GM10847 (cell line): ENCODE measurements around the gene GTF3C2.
A peak's percentile ranks its signal among the peaks of the same experiment; 100 is the strongest.

ENCODE experiments used
- POLR2A ChIP-seq: IDR thresholded peaks from 2 replicates; pipeline ENCODE4 v1.6.1; 2011; ENCODE audit not compliant: insufficient read length; ENCODE audit errors: extremely low read depth

The GTF3C2 gene

DNA sequence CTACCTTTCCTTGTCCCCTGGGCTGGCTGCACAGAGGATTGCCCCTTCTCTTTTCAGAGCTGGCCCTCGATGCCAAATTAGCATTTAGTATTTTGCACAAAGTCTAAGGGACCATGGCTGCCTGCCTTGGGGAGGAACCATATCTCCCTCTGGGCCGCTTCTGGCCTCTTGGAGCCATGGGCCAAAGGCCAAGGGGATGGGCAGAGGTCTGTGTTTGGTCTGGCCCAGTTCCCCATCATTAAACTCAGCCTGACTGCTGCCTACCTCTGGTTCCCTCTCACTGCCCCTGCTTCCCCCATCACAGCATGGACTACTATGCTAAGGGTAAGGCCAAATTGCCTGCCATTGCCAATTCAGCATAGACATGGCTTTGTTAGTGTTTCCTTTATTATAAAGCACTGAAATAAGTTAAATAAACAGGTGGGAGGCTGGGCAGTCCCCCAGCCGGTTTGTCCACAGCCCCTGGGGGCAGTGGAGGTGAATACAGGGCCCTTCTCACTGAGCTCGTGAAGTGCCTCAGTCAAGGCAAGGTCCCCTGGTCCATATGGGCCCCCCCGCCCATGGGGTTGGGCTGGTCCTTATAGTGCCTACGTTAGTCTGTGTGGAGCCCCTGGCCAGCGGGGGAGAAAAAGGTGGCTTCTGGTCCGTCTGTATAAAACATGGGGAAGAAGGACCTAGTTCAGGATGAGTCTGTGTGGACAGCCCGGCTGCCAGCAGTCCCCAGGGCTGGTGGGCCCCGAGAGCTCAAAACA lies 20.5 kb upstream of the GTF3C2 start:
- no peak for TF ChIP-seq POLR2A

DNA sequence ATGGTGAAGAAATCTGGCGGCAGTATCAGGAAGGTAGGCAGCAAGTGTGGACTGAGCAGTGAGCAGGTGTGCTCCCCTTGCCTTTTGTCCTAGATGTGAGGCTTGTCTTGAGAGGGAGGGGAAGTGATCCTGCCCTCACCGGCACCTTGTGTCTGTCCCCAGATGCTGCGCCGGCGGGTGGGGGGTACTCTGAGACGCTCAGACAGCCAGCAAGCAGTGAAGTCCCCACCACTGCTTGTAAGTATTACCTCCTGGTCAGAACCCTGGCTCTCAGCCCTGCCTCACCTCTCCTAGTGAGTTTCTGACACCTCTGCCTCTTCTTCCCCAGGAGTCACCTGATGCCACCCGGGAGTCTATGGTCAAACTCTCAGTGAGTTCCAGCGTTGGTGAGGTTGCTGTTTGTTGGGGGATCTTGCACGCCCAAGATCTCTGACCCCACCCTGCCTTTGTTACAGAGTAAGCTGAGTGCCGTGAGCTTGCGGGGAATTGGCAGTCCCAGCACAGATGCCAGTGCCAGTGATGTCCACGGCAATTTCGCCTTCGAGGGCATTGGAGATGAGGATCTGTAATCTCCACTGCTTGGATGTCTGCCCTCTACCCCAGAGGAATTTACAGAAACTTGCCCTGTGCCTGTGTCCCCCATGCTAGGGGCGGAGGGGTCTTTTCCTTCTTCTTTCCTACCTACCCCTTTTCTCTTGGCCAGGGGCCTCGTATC lies 19.7 kb upstream of the GTF3C2 start:
- TF ChIP-seq POLR2A = no peak

DNA sequence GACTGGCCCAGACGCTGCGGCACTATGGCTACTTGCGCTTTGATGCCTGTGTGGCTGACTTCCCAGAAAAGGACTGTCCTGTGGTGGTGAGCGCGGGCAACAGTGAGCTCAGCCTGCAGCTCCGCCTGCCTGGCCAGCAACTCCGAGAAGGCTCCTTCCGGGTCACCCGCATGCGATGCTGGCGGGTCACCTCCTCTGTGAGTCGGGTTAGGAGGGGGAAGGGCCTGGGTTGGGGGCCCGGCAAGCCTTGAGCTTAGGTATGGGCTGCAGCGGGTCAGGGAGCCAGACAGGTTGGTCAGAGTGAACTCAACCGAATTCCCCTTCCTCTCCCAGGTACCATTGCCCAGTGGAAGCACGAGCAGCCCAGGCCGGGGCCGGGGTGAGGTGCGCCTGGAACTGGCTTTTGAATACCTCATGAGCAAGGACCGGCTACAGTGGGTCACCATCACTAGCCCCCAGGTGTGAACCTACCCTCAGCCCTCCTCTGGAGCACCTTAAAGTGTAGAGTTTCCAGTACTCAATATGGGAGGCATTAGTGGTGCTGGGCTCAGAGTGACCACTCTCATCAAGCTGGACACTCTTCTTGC lies 19.0 kb upstream of the GTF3C2 start:
- TF ChIP-seq POLR2A = no peak

DNA sequence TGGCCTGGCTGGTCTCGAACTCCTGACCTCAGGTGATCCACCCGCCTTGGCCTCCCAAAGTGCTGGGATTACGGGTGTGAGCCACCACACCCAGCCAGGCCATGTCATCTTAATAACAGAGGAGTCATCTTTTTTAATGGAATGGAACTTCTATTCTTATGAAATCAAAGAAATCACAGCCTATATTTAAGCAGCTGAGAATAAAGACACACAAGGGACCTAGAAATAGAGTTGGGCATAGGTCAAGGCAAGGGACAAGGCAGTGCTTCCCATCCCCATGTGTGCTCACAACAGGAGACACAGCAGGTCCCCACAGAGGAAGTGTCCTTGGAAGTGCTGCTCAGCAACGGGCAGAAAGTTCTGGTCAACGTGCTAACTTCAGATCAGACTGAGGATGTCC lies 17.0 kb upstream of the GTF3C2 start:
- TF ChIP-seq POLR2A = no peak

DNA sequence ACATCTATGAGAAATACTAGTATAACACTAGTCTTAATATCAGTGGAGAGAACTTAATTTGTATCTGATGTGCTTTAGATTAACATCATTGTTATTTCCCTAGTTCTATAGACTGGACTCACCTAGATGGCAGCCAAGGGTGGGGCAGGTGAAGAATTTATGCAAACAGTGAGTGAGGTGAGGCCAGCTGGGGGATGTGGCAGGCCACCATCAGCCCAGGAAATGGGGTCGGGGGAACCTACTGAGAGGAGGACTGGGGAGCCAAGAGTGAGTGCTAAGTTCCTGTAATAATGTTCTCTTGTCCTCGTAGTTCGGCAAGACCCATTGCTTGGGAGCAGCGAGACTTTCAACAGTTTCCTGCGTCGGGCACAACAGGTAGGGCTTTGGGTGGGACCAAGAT lies 16.4 kb upstream of the GTF3C2 start:
- TF ChIP-seq POLR2A = no peak

DNA sequence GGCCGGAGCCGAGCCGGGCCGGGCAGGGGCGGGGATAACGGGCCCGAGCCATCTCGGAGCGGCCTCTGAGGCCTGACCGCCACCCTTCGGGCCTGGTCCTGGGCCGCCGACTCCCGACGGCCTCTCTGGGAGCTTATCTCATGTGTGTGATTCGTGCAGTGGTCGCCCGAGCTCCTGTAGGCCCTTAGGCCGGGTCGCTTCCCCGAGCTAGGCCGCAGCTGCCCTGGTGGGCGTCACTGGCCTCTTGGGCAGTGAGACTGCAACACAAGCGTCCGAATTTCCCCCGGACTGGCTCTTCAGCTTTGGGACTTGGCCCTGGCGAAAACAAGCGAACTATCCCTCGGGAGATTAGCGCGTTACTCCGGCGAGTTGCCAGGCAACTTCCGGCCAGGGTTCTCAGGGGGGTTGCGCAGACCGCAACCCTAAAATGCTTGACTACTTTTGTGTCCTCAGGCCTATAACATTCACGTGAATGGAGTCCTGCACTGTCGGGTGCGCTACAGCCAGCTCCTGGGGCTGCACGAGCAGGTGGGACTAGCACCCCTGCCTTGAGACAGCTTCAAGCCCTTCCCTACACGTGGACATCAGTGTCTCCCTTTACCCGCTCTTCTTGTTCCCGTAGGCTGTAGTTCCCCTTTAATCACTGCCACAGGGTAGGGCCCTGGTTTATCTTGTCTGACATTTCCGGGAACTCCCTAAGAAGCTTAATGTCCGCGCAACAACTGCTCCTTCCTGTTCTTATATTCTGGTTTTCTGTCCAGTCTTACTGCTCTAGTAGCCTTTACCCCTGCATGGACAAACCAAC lies 14.5 kb upstream of the GTF3C2 start:
- TF ChIP-seq POLR2A = peak; percentile 32

DNA sequence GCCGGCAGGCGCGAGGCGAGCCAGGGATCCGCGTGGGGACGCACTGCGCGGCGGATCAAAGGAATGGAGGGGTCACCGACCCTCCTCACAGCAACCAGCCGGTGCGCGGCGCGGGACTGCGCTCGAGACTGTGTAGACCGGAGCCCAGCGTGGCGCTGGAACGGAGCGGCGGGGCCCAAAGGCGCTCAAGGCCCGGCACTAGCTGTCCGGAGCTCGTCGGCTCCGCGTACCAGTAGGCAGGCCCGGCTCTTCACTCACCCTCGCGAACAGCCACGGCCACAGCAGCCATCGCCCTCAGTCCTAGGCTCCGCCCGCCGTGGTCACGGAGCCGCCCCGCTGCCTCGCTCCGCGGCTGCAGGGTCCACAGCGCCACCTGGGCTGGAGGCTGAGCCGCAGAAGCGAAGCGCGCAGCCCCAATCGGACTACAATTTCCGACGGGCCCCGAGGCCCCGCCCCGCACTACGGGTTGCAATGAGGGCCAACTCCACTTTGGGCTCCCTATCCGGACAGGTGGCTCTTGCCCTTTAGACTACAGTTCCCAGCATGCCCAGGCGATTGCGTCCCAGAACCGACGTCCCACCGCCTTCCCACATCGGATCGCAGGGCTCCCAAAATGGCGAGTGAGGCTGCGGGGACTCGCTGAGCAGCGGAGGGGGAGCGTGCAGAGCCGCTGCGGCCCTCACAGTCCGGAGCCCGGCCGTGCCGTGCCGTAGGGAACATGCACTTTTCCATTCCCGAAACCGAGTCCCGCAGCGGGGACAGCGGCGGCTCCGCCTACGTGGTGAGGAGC lies 13.7 kb upstream of the GTF3C2 start, which contains the start of the genes EIF2B4 and SNX17:
TSS of gene EIF2B4 (minus strand) at position 313 of the 790 bp plus-strand sequence. CDS start at position 289, 24 bp downstream.
TSS of gene SNX17 (plus strand) at position 591 of the 790 bp plus-strand sequence. CDS start at position 719, 128 bp downstream.
- TF ChIP-seq POLR2A = peak; percentile 80

DNA sequence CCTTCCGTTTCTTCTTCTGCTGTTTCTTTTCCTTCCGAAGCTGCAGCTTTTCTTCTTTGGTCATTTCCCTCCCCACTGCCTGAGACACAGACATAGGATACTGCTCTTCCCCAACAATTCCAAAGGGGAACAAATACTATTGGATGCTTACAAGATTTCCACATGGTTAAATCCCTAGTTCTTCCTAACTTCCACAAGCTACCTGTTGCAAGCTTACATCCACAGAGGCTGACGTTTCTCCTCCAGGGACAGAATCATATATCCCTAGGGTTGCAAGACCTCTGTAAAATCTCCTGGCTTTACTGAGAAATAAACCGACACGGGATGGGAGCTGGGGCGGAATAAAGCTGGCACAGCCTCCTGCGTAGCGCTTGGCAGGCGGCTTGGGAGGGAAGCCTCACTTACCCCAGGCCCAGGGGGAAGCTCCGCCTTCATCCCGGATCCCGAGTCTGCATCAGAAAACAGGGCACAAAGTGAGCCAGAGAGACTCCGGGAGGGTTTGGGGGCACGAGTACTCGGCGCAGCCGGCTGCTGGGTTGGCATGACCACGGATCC lies 13.0 kb upstream of the GTF3C2 start:
- no peak for TF ChIP-seq POLR2A

DNA sequence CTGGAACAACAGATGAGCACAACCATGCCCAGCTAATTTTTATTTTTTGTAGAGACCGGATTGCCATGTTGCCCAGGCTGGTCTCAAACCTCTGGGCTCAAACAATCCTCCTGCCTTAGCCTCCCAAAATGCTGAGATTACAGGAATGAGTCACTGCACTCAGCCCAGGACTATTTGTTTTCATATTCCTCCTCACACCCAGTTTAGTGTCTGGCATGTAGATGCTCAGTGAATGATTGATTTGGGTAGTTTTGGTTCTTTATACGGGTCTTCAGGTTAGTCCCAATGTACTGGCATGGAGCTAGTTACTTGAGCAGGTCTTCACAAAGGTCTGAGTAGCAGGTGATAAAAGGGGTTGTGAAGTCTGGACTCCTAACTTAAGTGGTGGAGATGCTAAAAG lies 7.4 kb upstream of the GTF3C2 start:
- no peak for TF ChIP-seq POLR2A

DNA sequence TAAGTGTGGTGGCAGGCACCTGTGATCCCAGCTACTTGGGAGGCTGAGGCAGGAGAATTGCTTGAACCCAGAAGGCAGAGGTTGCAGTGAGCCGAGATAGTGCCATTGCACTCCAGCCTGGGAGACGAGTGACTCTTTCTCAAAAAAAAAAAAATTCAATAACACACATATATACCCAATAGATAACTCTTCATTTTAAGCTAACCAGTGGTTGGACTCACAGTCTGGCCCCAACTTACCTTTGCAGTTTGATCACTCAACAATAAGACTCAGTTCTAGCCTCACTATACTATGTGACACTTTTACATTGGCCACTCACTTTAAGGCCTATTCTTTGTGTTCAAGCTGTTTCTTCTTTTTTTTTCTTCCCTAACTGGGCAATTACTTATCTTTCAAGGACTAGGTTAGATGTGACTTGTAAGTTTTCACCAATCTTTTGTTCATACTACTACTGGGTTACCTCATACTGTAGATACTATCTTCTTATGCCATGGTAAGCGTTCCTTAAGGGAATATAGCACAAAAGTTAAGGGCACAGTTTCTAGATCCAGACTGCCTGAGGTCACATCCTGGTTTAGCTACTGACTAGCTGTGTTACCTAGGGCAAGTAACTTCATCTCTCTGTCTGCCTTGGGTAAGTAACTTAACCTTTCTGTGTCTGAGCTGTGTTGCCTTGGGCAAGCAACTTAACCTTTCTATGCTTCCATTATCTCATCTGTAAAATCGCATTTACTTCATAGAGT lies 6.3 kb upstream of the GTF3C2 start:
- TF ChIP-seq POLR2A = no peak

DNA sequence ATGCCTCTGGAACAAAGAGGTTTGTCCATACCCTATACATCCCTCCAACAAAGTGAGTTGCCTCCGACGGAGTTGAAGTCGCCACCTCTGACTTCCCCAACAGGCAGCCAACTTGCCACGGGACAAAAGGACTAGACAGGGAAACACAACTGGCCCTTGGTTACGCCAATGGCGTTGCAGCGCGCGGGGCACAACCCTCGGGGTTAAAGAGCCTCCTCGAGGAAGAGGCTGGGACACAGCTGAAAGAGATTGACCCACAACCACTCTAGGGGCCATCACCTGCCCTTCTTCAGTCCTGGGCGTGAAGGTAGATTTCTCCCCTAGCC lies 545 bp downstream of the GTF3C2 start:
- no peak for TF ChIP-seq POLR2A

DNA sequence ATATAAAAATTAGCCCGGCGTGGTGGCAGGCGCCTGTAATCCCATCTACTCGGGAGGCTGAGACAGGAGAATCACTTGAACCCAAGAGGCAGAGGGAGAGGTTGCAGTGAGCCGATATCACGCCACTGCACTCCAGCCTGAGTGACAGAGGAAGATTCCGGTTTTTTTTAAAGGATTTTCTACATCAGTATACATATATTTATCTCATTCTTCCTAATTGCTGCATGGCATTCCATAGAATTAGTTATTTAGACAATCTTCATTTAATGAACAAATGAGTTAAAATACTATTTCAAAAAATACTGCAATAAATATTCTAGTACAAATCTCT lies 2.0 kb downstream of the GTF3C2 start:
- no peak for TF ChIP-seq POLR2A

DNA sequence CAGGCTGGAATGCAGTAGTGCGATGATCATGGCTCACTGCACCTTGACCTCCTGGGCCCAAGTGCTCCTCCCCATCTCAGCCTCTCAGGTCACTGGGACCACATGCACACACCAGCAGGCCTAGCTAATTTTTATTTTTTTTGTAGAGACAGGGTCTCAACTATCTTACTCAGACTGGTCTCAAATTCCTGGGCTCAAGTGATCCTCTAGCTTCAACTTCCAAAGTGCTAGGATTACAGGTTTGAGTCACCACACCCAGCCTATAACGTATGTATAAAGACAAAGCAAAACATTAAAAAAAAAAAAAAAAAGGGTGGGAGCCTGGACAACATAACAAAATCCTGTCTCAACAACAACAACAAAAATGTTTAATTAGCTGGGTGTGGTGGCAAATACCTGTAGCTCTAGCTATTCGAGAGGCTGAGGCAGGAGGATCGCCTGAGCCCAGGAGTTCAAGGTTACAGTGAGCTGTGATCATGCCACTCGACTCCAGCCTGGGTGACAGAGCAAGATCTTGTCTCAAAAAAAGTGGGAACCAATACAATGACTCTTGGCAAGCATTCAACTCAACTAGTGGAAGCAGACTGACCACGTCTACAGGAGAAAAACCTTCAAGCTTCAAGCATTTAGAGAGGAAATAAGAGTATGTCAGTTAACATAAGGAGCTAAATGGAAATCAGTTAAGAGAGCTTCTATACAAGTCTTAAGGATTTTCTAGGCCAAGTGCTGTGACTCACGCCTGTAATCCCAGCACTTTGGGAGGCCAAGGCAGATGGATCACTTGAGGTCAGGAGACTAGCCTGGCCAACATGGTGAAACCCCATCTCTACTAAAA lies 2.6 kb downstream of the GTF3C2 start:
- TF ChIP-seq POLR2A = no peak
